GM12892 (cell line): ENCODE data around the gene UAP1.

ENCODE experiments used
- POLR2A ChIP-seq: IDR thresholded peaks from 2 replicates; pipeline ENCODE4 v1.6.1; 2011; ENCODE audit warnings: low read depth, low read length, control low read depth
- TAF1 ChIP-seq: IDR thresholded peaks from 2 replicates; pipeline ENCODE4 v1.6.1; 2011; ENCODE audit warnings: low read depth, mild to moderate bottlenecking, control low read depth, low read length, borderline replicate concordance

GRCh38 chr1:162626094-162626493 lies 64.6 kb downstream of the UAP1 start:
- TF ChIP-seq TAF1 = no peak
- TF ChIP-seq POLR2A = no peak
